K562 (cell line): Measurements from ENCODE around the gene WDR19. TPM values are rescaled to one million over a fixed set of nuclear protein-coding genes. Genes with fewer than 3 reads are reported as not detected.

Experiments used
- ATAC-seq: fragments of 200-7000 bp; cut with Tn5 transposase; 3 replicates; pipeline ENCODE4 v1.9.1; 2020; ENCODE audit warnings: moderate library complexity
- Bru-seq: library from RNA; stranded (reverse); fragments of 400-500 nt; gene quantifications from one replicate; lab custom pipeline; 2021; lab: Mats Ljungman, UMichigan
- BruChase-seq, 2 experiments: library from RNA; stranded (reverse); fragments of 400-500 nt; gene quantifications; one replicate each; lab custom pipeline; 2021; lab: Mats Ljungman, UMichigan
- BruUV-seq: library from RNA; stranded (reverse); fragments of 400-500 nt; replicated peaks from 2 replicates; lab custom pipeline; 2021; lab: Mats Ljungman, UMichigan
- CTCF ChIA-PET: fragments of 300-600 bp; formaldehyde crosslinking; extraction: SDS; loops from one replicate; lab custom pipeline; 2021; ENCODE audit warnings: low intra/inter-chr PET ratio; lab: Yijun Ruan, JAX
- POLR2A ChIA-PET: fragments of 300-600, 350-650 bp; sonication (Branson Sonifier 250); formaldehyde crosslinking; extraction: SDS; loops from one replicate; lab custom pipeline; 2021; ENCODE audit warnings: antibody characterized with exemption, inconsistent platforms; lab: Yijun Ruan, JAX
- DNase-seq, 4 experiments: peaks; one replicate each; pipeline versions ENCODE4 v3.0.0 to v3.0.0-alpha.2; 2011 to 2018; ENCODE audit warnings: low spot score in 3 of 4, mixed read lengths in 3 of 4; ENCODE audit errors: extremely low read depth in 1 of 4
- FAIRE-seq: peaks from 2 replicates; lab custom pipeline; 2011; peaks lifted over from hg19 to GRCh38; lab: Jason Lieb, UNC
- H2AFZ ChIP-seq: 2 replicates; pipeline ENCODE4 v1.6.0; 2011; ENCODE audit warnings: low read depth, low read length, control low read depth, inconsistent platforms
- H3K27ac ChIP-seq: fragments of 200-600 bp; 3 replicates; pipeline ENCODE4 v1.8.0; 2011; ENCODE audit warnings: low read depth, mild to moderate bottlenecking, control low read depth, inconsistent platforms, low read length, moderate library complexity, mixed read lengths; ENCODE audit errors: extremely low read depth
- H3K27me3 ChIP-seq, 2 experiments: fragments of 300-600 bp in 1 of 2; 2 replicates in 1 of 2; 3 replicates in 1 of 2; pipeline versions ENCODE4 v1.6.0 to v1.8.0; 2011; ENCODE audit warnings: inconsistent platforms in 2 of 2, low read length in 2 of 2, mild to moderate bottlenecking in 1 of 2, mixed read lengths in 1 of 2, moderate library complexity in 1 of 2; ENCODE audit not compliant: control insufficient read depth in 2 of 2, insufficient read depth in 2 of 2
- H3K36me3 ChIP-seq: fragments of 300-600 bp; 3 replicates; pipeline ENCODE4 v1.8.0; 2011; ENCODE audit warnings: mild to moderate bottlenecking, low read length, inconsistent platforms; ENCODE audit not compliant: control insufficient read depth, insufficient read depth
- H3K4me1 ChIP-seq, 2 experiments: fragments of 200-600 bp in 1 of 2; replicated peaks in 1 of 2; 2 replicates in 1 of 2; 3 replicates in 1 of 2; pipeline versions ENCODE4 v1.5.1 to v1.8.0; 2011; ENCODE audit warnings: inconsistent platforms in 2 of 2, low read length in 2 of 2, mild to moderate bottlenecking in 1 of 2, mixed read lengths in 1 of 2, moderate library complexity in 1 of 2; ENCODE audit not compliant: control insufficient read depth in 2 of 2, insufficient read depth in 2 of 2
- H3K4me2 ChIP-seq: 2 replicates; pipeline ENCODE4 v1.6.1; 2011; ENCODE audit warnings: low read length, control low read depth, inconsistent platforms, mixed read lengths; ENCODE audit not compliant: insufficient read depth
- H3K4me3 ChIP-seq: fragments of 200-600 bp; sonication (generic), shearing (Covaris generic); 2 replicates; pipeline ENCODE4 v1.5.1; 2016; ENCODE audit warnings: control low read depth, inconsistent platforms
- H3K79me2 ChIP-seq: fragments of 200-600 bp; 3 replicates; pipeline ENCODE4 v1.8.0; 2011; ENCODE audit warnings: low read length, inconsistent platforms; ENCODE audit not compliant: control insufficient read depth, insufficient read depth
- H3K9ac ChIP-seq, 2 experiments: 2 replicates each; pipeline versions ENCODE4 v1.6.0 to v1.6.1; 2011; ENCODE audit warnings: low read depth in 2 of 2, low read length in 2 of 2, control low read depth in 1 of 2, inconsistent platforms in 1 of 2, mild to moderate bottlenecking in 1 of 2, mixed read lengths in 1 of 2; ENCODE audit not compliant: insufficient read depth in 1 of 2
- H3K9me1 ChIP-seq: one replicate; pipeline ENCODE4 v1.6.0; 2011; ENCODE audit warnings: inconsistent platforms, mild to moderate bottlenecking, low read length, moderate library complexity; ENCODE audit not compliant: control insufficient read depth, insufficient read depth
- H3K9me3 ChIP-seq: replicated peaks from 2 replicates; pipeline ENCODE4 v1.5.1; 2011; ENCODE audit warnings: low read depth, low read length, inconsistent platforms; ENCODE audit not compliant: control insufficient read depth, insufficient read depth
- H4K20me1 ChIP-seq: replicated peaks from 2 replicates; pipeline ENCODE4 v1.6.1; 2011; ENCODE audit warnings: low read length, inconsistent platforms, mixed read lengths; ENCODE audit not compliant: control insufficient read depth, insufficient read depth
- ARNT ChIP-seq, 2 experiments: fragments of 450-650 bp; IDR thresholded peaks; 2 replicates each; pipeline ENCODE4 v1.6.1; 2016; ENCODE audit warnings: mild to moderate bottlenecking in 1 of 2
- ATF7 ChIP-seq: fragments of 450-650 bp; IDR thresholded peaks from 2 replicates; pipeline ENCODE4 v1.7.1; 2014; ENCODE audit warnings: mild to moderate bottlenecking, moderate library complexity
- CXXC5 ChIP-seq: fragments of 250-450 bp; sonication (Bioruptor Pico); IDR thresholded peaks from 2 replicates; pipeline ENCODE4 v1.8.0; 2022; ENCODE audit warnings: inconsistent platforms, mild to moderate bottlenecking, moderate library complexity
- ELF2 ChIP-seq: fragments of 250-450 bp; sonication (Bioruptor Pico); IDR thresholded peaks from 2 replicates; pipeline ENCODE4 v1.5.0; 2021; ENCODE audit warnings: mild to moderate bottlenecking
- FOS ChIP-seq: IDR thresholded peaks from 3 replicates; pipeline ENCODE4 v1.6.1; 2011; ENCODE audit not compliant: insufficient read length; ENCODE audit errors: extremely low read depth
- FOXK2 ChIP-seq, 2 experiments: fragments of 450-650 bp; IDR thresholded peaks in 1 of 2; conservative IDR thresholded peaks in 1 of 2; 2 replicates each; pipeline ENCODE4 v1.6.1; 2016; ENCODE audit warnings: low read depth in 2 of 2, mild to moderate bottlenecking in 1 of 2
- HDAC2 ChIP-seq: fragments of 450-650 bp; IDR thresholded peaks from 2 replicates; pipeline ENCODE4 v1.6.1; 2016; ENCODE audit warnings: mild to moderate bottlenecking
- MAFF ChIP-seq: IDR thresholded peaks from 2 replicates; pipeline ENCODE4 v1.6.1; 2012; ENCODE audit warnings: low read length, improper control_type of control experiment
- MAFG ChIP-seq: fragments of 450-650 bp; conservative IDR thresholded peaks from 2 replicates; pipeline ENCODE4 v1.6.1; 2016; ENCODE audit warnings: missing genetic modification characterization, missing compliant biosample characterization
- NEUROD1 ChIP-seq: fragments of 150-350 bp; IDR thresholded peaks from 2 replicates; pipeline ENCODE4 v1.6.1; 2014; ENCODE audit warnings: borderline replicate concordance, low read length, low read depth; ENCODE audit not compliant: partially characterized antibody
- NFIX ChIP-seq: fragments of 250-450 bp; sonication (Bioruptor Pico); IDR thresholded peaks from 2 replicates; pipeline ENCODE4 v1.4.0; 2020; ENCODE audit warnings: low read depth, mild to moderate bottlenecking, moderate library complexity
- RCOR1 ChIP-seq, 2 experiments: IDR thresholded peaks; 2 replicates each; pipeline ENCODE4 v1.6.1; 2012; ENCODE audit warnings: low read depth in 2 of 2, low read length in 2 of 2, borderline replicate concordance in 1 of 2, improper control_type of control experiment in 1 of 2
- SRF ChIP-seq, 2 experiments: fragments of 250-450, 450-650 bp in 1 of 2; sonication (Bioruptor Pico) in 1 of 2; sonication (generic) in 1 of 2; formaldehyde crosslinking; IDR thresholded peaks; 2 replicates each; pipeline versions ENCODE4 v1.5.0 to v1.5.1; 2020 to 2022; ENCODE audit warnings: mild to moderate bottlenecking in 1 of 2, missing genetic modification reagents in 1 of 2
- SRSF1 ChIP-seq: fragments of 200-400 bp; formaldehyde crosslinking; IDR thresholded peaks from 2 replicates; pipeline ENCODE4 v1.6.1; 2017; ENCODE audit warnings: mild to moderate bottlenecking, low read depth, low read length, moderate library complexity
- ZNF77 ChIP-seq: fragments of 250-450 bp; sonication (Bioruptor Pico); IDR thresholded peaks from 2 replicates; pipeline ENCODE4 v1.5.0; 2020
- WGBS: fragments of 100-300 bp; shearing (Covaris generic); methylation state at CpG from one replicate; pipeline ENCODE4 v1.1.6; 2016; ENCODE audit warnings: low coverage, mixed read lengths; ENCODE audit not compliant: insufficient coverage; ENCODE audit errors: missing lambda C conversion rate; 5-methylcytosine and 5-hydroxymethylcytosine counted together
- in situ Hi-C: fragments of 300-500 bp; cut with MboI; formaldehyde crosslinking; loops from 4 replicates; pipeline ENCODE4 v1.15.0; 2018; ENCODE audit warnings: inconsistent platforms, mixed read lengths
- intact Hi-C: fragments of 100-400 bp; cut with micrococcal nuclease; formaldehyde crosslinking; loops from 2 replicates; pipeline ENCODE4 v1.14.2; 2022
- long read RNA-seq, 3 experiments: library from polyadenylated mRNA in 2 of 3; library from RNA in 1 of 3; unstranded in 2 of 3; stranded (forward) in 1 of 3; transcript quantifications; one replicate each; pipeline ENCODE4 v2.0.0, GENCODE V29; 2019 to 2022
- polyA minus RNA-seq, 3 experiments: library from RNA; depleted of rRNA, polyadenylated mRNA; stranded (reverse); fragments of >200 nt; gene quantifications; 2 replicates each; pipeline ENCODE4 v1.2.3, GENCODE V29; 2011
- polyA plus RNA-seq, 8 experiments: library from polyadenylated mRNA; depleted of rRNA in 4 of 8; stranded (reverse) in 5 of 8; unstranded in 3 of 8; fragments of >200 nt; fragmentation: Nextera tagmentation in 2 of 8; fragmentation: Illumina TruSeq in 1 of 8; extraction: Ambion mirVana in 2 of 8; extraction: Trizol in 1 of 8; gene quantifications; 2 replicates each; pipeline versions ENCODE4 v1.2.1 to v1.2.3, GENCODE V29; 2011 to 2014; ENCODE audit warnings: inconsistent platforms in 1 of 8, missing spikeins in 1 of 8
- total RNA-seq, 7 experiments: library from RNA; depleted of rRNA in 6 of 7; stranded (reverse); fragments of >200 nt in 6 of 7; fragmentation: Illumina TruSeq in 2 of 7; extraction: Trizol in 2 of 7; gene quantifications; 2 replicates each; pipeline versions ENCODE4 v1.2.1 to v1.2.3, GENCODE V29; 2011 to 2021; ENCODE audit warnings: low replicate concordance in 1 of 7
- TF ChIP-seq, protein P1 (sequence below), 2 experiments: fragments of 450-650 bp in 1 of 2; sonication (generic) in 1 of 2; formaldehyde crosslinking in 1 of 2; IDR thresholded peaks in 1 of 2; conservative IDR thresholded peaks in 1 of 2; 2 replicates each; pipeline versions ENCODE4 v1.6.1 to v1.8.1; 2016 to 2023; ENCODE audit warnings: mild to moderate bottlenecking in 2 of 2, moderate library complexity in 2 of 2, inconsistent platforms in 1 of 2, missing genetic modification reagents in 1 of 2

Gene WDR19
- 25.4 and 80.3 TPM in 2 replicates for total RNA-seq (2011; cell fraction: chromatin; rRNA removed; ENCODE audit: low replicate concordance)
- total RNA-seq (2011; cell fraction: nucleolus; rRNA removed), result 11.8 and 15.9 TPM in 2 replicates
- 21.7 and 40.2 TPM in 2 replicates for total RNA-seq (2011; cell fraction: nucleoplasm; rRNA removed)
- total RNA-seq (2014; rRNA removed) (6.4 and 10.0 TPM in 2 replicates), total RNA-seq (2014; rRNA removed; fragmentation: Illumina TruSeq; extraction: Trizol) (11.2 and 12.9 TPM in 2 replicates), total RNA-seq (2015; rRNA removed; fragmentation: Illumina TruSeq; extraction: Trizol) (9.1 and 9.2 TPM in 2 replicates), total RNA-seq (2021) (9.5 and 10.6 TPM in 2 replicates), polyA plus RNA-seq (2011; rRNA removed) (32.6 and 37.6 TPM in 2 replicates), polyA plus RNA-seq (2014; fragmentation: Illumina TruSeq; extraction: Trizol) (11.9 and 12.2 TPM in 2 replicates), polyA plus RNA-seq (2014; fragmentation: Nextera tagmentation; extraction: Ambion mirVana) (10 to 100 TPM in 1 of 2 experiments, 1 to 10 TPM in 1; 6.8 to 11.3 TPM), polyA plus RNA-seq (2014; rRNA removed) (13.3 and 13.4 TPM in 2 replicates), polyA minus RNA-seq (2011; rRNA and poly(A)+ RNA removed) (33.5 and 37.0 TPM in 2 replicates), Bru-seq, nascent RNA (percentile 49 among the genes with signal in this experiment), BruChase-seq, experiment 1, labeled RNA remaining after a 2-hour chase (percentile 51 among the genes with signal in this experiment), BruChase-seq, experiment 2, labeled RNA remaining after a 6-hour chase (percentile 51 among the genes with signal in this experiment)
- polyA plus RNA-seq (2011; cell fraction: cytosol; rRNA removed), result 6.2 and 10.9 TPM in 2 replicates
- 86.4 and 99.8 TPM in 2 replicates for polyA plus RNA-seq (2011; cell fraction: nucleus; rRNA removed)
- 12.4 and 13.1 TPM in 2 replicates for polyA plus RNA-seq (2012)
- polyA minus RNA-seq (2011; cell fraction: cytosol; rRNA and poly(A)+ RNA removed), result 5.3 and 7.7 TPM in 2 replicates
- polyA minus RNA-seq (2011; cell fraction: nucleus; rRNA and poly(A)+ RNA removed), result 27.7 and 42.3 TPM in 2 replicates
- long read RNA-seq, experiment 1, full-length matches to known transcripts, result 4 of 15 reads
- long read RNA-seq, experiment 1, partial matches to known transcripts, result 4 of 15 reads
- long read RNA-seq, experiment 1, other reads (novel, unspliced or antisense), result 7 of 15 reads
- long read RNA-seq, experiment 2, result 0 reads
- long read RNA-seq, experiment 3, partial matches to known transcripts, result 2 of 2 reads
- long read RNA-seq, experiment 3, other reads (novel, unspliced or antisense), result 0 of 2 reads

GRCh38 chr4:39181905-39182638 lies at the start of gene WDR19:
Gene WDR19, plus strand, starts transcription at chr4:39182529. Its CDS starts 29 bp downstream, at chr4:39182558.
- CTCF ChIA-PET, result interaction anchor here (0.6 kb wide), 1 partner anchor 272 kb away, joined by 6 read pairs; no protein-coding TSS in a partner anchor
- no peaks in the 10 kb centered on the region; the same call in 2 of the 3 replicates for H3K36me3 ChIP-seq
- under 1% methylated on average over 47 of the region's 48 CpGs for WGBS
- no peaks in the 10 kb centered on the region for H4K20me1 ChIP-seq
- no peaks in the 10 kb centered on the region for H3K9me1 ChIP-seq
- H3K9ac ChIP-seq, result peak within 1 kb of the TSS; percentile 60 to 91
- H3K79me2 ChIP-seq, result no peaks in the 10 kb centered on the region
- intact Hi-C loops (no loop called here), in situ Hi-C loops (no loop called here)
- POLR2A ChIA-PET, result interaction anchor here (0.9 to 1.5 kb wide), 3 partner anchors 18 to 278 kb away, joined by 3 to 4 read pairs (median 3); no protein-coding TSS in a partner anchor
- ATAC-seq (peak; percentile 100), DNase-seq (peak; percentile 99), FAIRE-seq (peak; percentile 100)
- peak within 1 kb of the TSS; percentile 89 for H3K4me2 ChIP-seq
- peak within 1 kb of the TSS; percentile 100 for H2AFZ ChIP-seq
- peak within 1 kb of the TSS; percentile 12 for H3K27ac ChIP-seq
- no TSS peak for BruUV-seq
- H3K4me1 ChIP-seq, result peaks cover 3 to 4% of the 10 kb centered on the region in 2 experiments; a peak in 2 of 5 replicates
- peak within 1 kb of the TSS; percentile 75 for H3K4me3 ChIP-seq
- H3K27me3 ChIP-seq, result no peaks in the 10 kb centered on the region
- H3K9me3 ChIP-seq, result no peaks in the 10 kb centered on the region
- TF ChIP-seq NEUROD1 (no peak), FOXK2 (conservative IDR thresholded peaks at IDR 0.05 in 1 of 2, IDR thresholded peaks at IDR 0.05 in 1 of 2; ENCODE audit: low read depth in 2 of 2) (peak; percentile 83 to 84; a peak in 3 of 4 replicates), CXXC5 (CRISPR knock-in tag) (peak; percentile 82), FOS (peak; percentile 20), ELF2 (no peak), ARNT (IDR thresholded peaks at IDR 0.05) (0 out of 4 replicates have a peak, but pooled peaks of 1 of the 2 experiments have one; percentile 26), ATF7 (peak; percentile 93), MAFF (peak; percentile 25), ZNF77 (CRISPR knock-in tag) (no peak), HDAC2 (peak; percentile 12; the same call in 1 of the 2 replicates), SRF (CRISPR knock-in tag; IDR thresholded peaks at IDR 0.05) (peak in 1 of 2 experiments; percentile 62; a peak in 2 of 4 replicates), MAFG (tag) (peak; percentile 29; the same call in 1 of the 2 replicates), SRSF1 (no peak), NFIX (CRISPR knock-in tag) (no peak), RCOR1 (IDR thresholded peaks at IDR 0.05; ENCODE audit: borderline replicate concordance in 1 of 2, low read depth in 2 of 2, low read length in 2 of 2) (peak; percentile 21 to 61; a peak in 2 of 4 replicates)
- TF ChIP-seq, protein P1, sequence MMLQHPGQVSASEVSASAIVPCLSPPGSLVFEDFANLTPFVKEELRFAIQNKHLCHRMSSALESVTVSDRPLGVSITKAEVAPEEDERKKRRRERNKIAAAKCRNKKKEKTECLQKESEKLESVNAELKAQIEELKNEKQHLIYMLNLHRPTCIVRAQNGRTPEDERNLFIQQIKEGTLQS (IDR thresholded peaks at IDR 0.05), result peak; percentile 73
- TF ChIP-seq, protein P1 (CRISPR knock-in tag; conservative IDR thresholded peaks at IDR 0.05), result peak; percentile 14; the same call in 1 of the 2 replicates
